GM23338 (cell line): ENCODE results near the gene CXCL12. TPM values are rescaled to one million over a fixed set of nuclear protein-coding genes. Genes with fewer than 3 reads are reported as not detected.

Experiments used
- ATAC-seq: fragments of 200-7000 bp; cut with Tn5 transposase; 3 replicates; pipeline ENCODE4 v1.9.1; 2020
- DNase-seq: peaks from one replicate; pipeline ENCODE4 v3.0.0-alpha.2; 2015; ENCODE audit warnings: low spot score
- H2AFZ ChIP-seq: fragments of 200-600 bp; sonication (generic); 2 replicates; pipeline ENCODE4 v1.8.0; 2016; ENCODE audit warnings: antibody characterized with exemption, mild to moderate bottlenecking, moderate library complexity
- H3F3A ChIP-seq: fragments of 200-600 bp; sonication (generic); replicated peaks from 2 replicates; pipeline ENCODE4 v1.8.0; 2017; ENCODE audit warnings: antibody characterized with exemption, mixed run types, low read depth
- H3K27ac ChIP-seq: fragments of 200-600 bp; sonication (generic); 2 replicates; pipeline ENCODE4 v1.6.1; 2016; ENCODE audit warnings: low read depth
- H3K27me3 ChIP-seq: fragments of 200-600 bp; sonication (generic); 2 replicates; pipeline ENCODE4 v1.8.0; 2016; ENCODE audit warnings: mild to moderate bottlenecking, mixed run types, moderate library complexity; ENCODE audit not compliant: insufficient read depth
- H3K36me3 ChIP-seq: fragments of 200-600 bp; sonication (generic); 2 replicates; pipeline ENCODE4 v1.8.0; 2016; ENCODE audit warnings: mild to moderate bottlenecking; ENCODE audit not compliant: insufficient read depth
- H3K4me1 ChIP-seq: fragments of 200-600 bp; sonication (generic); 2 replicates; pipeline ENCODE4 v1.8.0; 2016; ENCODE audit warnings: mild to moderate bottlenecking, moderate library complexity; ENCODE audit not compliant: insufficient read depth
- H3K4me2 ChIP-seq: fragments of 200-600 bp; sonication (generic); 2 replicates; pipeline ENCODE4 v1.7.1; 2017; ENCODE audit warnings: mixed run types
- H3K4me3 ChIP-seq: fragments of 200-600 bp; sonication (generic); 2 replicates; pipeline ENCODE4 v1.6.1; 2016; ENCODE audit warnings: mixed run types
- H3K79me2 ChIP-seq: fragments of 200-600 bp; sonication (generic); replicated peaks from 2 replicates; pipeline ENCODE4 v1.8.0; 2017; ENCODE audit warnings: mild to moderate bottlenecking; ENCODE audit not compliant: insufficient read depth
- H3K9me2 ChIP-seq: fragments of 200-600 bp; sonication (generic); 2 replicates; pipeline ENCODE4 v1.8.0; 2017; ENCODE audit not compliant: insufficient read depth
- H4K20me1 ChIP-seq: fragments of 200-600 bp; sonication (generic); replicated peaks from 2 replicates; pipeline ENCODE4 v1.8.0; 2017; ENCODE audit warnings: mild to moderate bottlenecking; ENCODE audit not compliant: insufficient read depth
- H3K27ac Mint-ChIP-seq: 2 replicates; pipeline ENCODE4 v1.8.0; 2020; ENCODE audit warnings: inconsistent platforms, mild to moderate bottlenecking, moderate library complexity, mixed read lengths
- H3K27me3 Mint-ChIP-seq: 3 replicates; pipeline ENCODE4 v1.8.0; 2022; ENCODE audit warnings: low read depth, mild to moderate bottlenecking, moderate library complexity, mixed read lengths, inconsistent platforms; ENCODE audit not compliant: insufficient read depth, poor library complexity
- H3K36me3 Mint-ChIP-seq: 3 replicates; pipeline ENCODE4 v1.8.0; 2021; ENCODE audit warnings: low read depth, mild to moderate bottlenecking, inconsistent platforms, moderate library complexity, mixed read lengths
- H3K4me1 Mint-ChIP-seq: 3 replicates; pipeline ENCODE4 v1.8.0; 2020; ENCODE audit warnings: mild to moderate bottlenecking, inconsistent platforms, mixed read lengths
- H3K4me3 Mint-ChIP-seq: 3 replicates; pipeline ENCODE4 v1.8.0; 2021; ENCODE audit warnings: moderate library complexity, mild to moderate bottlenecking, inconsistent platforms, mixed read lengths
- H3K9me3 Mint-ChIP-seq: 3 replicates; pipeline ENCODE4 v1.8.0; 2020; ENCODE audit warnings: moderate library complexity, mild to moderate bottlenecking, inconsistent platforms, mixed read lengths
- CTCF ChIP-seq, 2 experiments: fragments of 200-600 bp in 1 of 2; sonication (generic) in 1 of 2; conservative IDR thresholded peaks; 2 replicates each; pipeline versions ENCODE4 v1.5.1 to v1.6.1; 2016 to 2017; ENCODE audit warnings: antibody characterized with exemption in 2 of 2, low read depth in 2 of 2, mild to moderate bottlenecking in 2 of 2, moderate library complexity in 1 of 2
- NANOG ChIP-seq: IDR thresholded peaks from 2 replicates; pipeline ENCODE4 v1.6.1; 2016; ENCODE audit warnings: antibody characterized with exemption, borderline replicate concordance
- REST ChIP-seq: IDR thresholded peaks from one replicate; pipeline ENCODE4 v1.6.1; 2018; ENCODE audit warnings: antibody characterized with exemption; ENCODE audit not compliant: unreplicated experiment
- ZNF114 ChIP-seq: fragments of 250-450 bp; sonication (Bioruptor Pico); IDR thresholded peaks from 2 replicates; pipeline ENCODE4 v1.5.0; 2020; ENCODE audit warnings: mild to moderate bottlenecking, moderate library complexity
- ZNF331 ChIP-seq: fragments of 250-450 bp; sonication (Bioruptor Pico); IDR thresholded peaks from 2 replicates; pipeline ENCODE4 v1.5.0; 2020; ENCODE audit warnings: low read depth, mild to moderate bottlenecking, moderate library complexity
- ZNF462 ChIP-seq: fragments of 250-450 bp; sonication (Bioruptor Pico); IDR thresholded peaks from 2 replicates; pipeline ENCODE4 v1.5.0; 2020; ENCODE audit warnings: mild to moderate bottlenecking, moderate library complexity
- polyA plus RNA-seq: library from polyadenylated mRNA; unstranded; fragments of >200 nt; fragmentation: Nextera tagmentation; extraction: Ambion mirVana; gene quantifications from 2 replicates; pipeline ENCODE4 v1.2.1, GENCODE V29; 2016
- total RNA-seq: library from RNA; depleted of rRNA; stranded (reverse); fragments of >200 nt; shearing (Covaris generic); gene quantifications from 2 replicates; pipeline ENCODE4 v1.2.3, GENCODE V29; 2014

Gene CXCL12
- total and polyA plus RNA-seq, 2 experiments from 2014 or later = 53.8 to 58.5 TPM

DNA sequence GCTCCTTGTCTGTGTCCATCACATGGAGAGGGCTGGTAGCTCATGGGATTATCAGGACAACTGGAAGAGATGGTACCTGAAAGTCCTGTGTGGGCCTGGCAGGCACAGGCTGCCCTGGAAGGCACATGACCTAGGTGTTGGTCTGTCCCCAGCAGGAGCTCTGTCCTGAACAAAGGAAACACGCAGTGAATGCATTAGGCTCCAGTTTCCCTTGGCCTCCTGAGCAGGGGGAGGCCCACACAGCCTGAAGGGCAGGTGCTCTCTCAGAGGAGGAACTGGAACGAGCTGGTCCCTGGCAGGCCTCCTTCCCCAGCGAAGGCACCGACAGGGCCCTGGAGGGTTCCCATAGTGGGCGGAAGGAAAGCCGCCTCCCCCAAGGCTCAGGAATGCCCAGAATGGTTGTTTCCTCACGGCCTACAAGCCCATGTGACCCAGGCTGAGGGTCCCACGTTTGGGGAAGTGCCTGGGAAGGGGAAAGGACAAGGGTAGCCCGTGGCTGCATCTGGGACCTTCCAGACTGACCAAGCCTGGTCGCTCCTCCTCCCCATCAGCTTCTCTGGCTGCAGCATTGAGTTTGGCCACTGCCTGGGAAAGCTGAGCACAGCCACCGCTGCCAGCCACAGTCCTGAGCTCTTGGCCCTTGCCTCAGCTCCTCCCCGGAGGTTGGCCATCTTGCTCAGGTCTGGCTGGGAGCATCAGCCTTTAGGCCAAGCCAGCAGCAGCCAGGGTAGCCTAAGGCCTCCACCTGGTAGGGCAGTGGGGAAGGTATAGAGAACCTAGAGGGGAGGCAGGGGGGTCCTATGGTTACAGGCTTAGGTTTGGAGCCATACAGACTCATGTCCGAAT, 21.8 kb downstream of the CXCL12 start (continued):
- 0 out of 2 replicates have a peak, but pooled peaks have one; percentile 46 for TF ChIP-seq ZNF462

DNA sequence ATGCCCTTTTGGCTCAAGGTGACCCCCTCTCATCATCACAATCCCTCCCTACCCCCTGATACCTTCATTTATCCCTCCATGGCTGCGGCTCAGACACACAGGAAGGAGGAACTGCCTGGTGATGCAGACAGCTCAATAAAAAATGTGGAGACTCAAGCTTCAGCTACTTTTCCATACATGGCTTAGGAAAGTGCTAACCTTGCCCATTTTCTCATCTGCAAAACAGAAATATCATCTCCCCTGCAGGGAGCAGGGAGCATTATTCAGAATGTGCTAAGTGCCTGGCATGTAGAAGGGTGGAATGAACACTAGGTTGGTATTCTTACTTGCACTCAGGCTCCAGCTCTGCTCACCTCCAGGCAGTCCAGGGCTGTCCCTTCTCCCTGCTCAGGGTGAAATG, 23.8 kb downstream of the CXCL12 start:
- Mint-ChIP-seq H3K4me3 (no peak overlapping the region), H3K27ac (no peak overlapping the region; the same call in 1 of the 2 replicates), H3K4me1 (peaks cover 54% of the 10 kb centered on the region), H3K36me3 (peaks cover 23% of the 10 kb centered on the region; the same call in 2 of the 3 replicates), H3K9me3 (peaks cover 7% of the 10 kb centered on the region; the same call in 1 of the 3 replicates), H3K27me3 (peaks cover 16% of the 10 kb centered on the region)
- Histone ChIP-seq H4K20me1 (no peaks in the 10 kb centered on the region), H3K4me2 (no peak overlapping the region), H3K79me2 (no peaks in the 10 kb centered on the region), H3K27ac (no peak overlapping the region), H3K4me1 (peaks cover 14% of the 10 kb centered on the region), H3K36me3 (no peaks in the 10 kb centered on the region), H3F3A (no peaks in the 10 kb centered on the region), H3K4me3 (no peak overlapping the region), H3K27me3 (no peaks in the 10 kb centered on the region), H3K9me2 (0 out of 2 replicates have a peak, but pooled peaks cover 3% of the 10 kb centered on the region), H2AFZ (no peak overlapping the region)
- no peak for DNase-seq
- no peak for ATAC-seq
- TF ChIP-seq CTCF (conservative IDR thresholded peaks at IDR 0.05; ENCODE audit: low read depth in 2 of 2) (no peak), REST (no peak), ZNF114 (CRISPR knock-in tag) (no peak), NANOG (no peak), ZNF331 (CRISPR knock-in tag) (no peak)
